AG09309 (cell line): ENCODE data around the gene CCDC74B.
"Not testable (repeated sequence)": the region's sequence is repeated elsewhere in the genome, so short reads cannot be mapped to it uniquely, and the experiment has no call there.

Experiments
- DNase-seq: peaks from one replicate; pipeline ENCODE4 v3.0.0-alpha.2; 2010; ENCODE audit warnings: low read depth
- H3K4me3 ChIP-seq: 2 replicates; pipeline ENCODE4 v1.5.1; 2011; ENCODE audit warnings: mild to moderate bottlenecking, low read depth, low read length, moderate library complexity; ENCODE audit not compliant: control insufficient read depth
- TF ChIP-seq, protein P1 (sequence below): IDR thresholded peaks from 2 replicates; pipeline ENCODE4 v1.5.1; 2011; ENCODE audit warnings: mild to moderate bottlenecking, low read depth, low read length, inconsistent platforms; ENCODE audit not compliant: insufficient read depth, control insufficient read depth; ENCODE audit errors: missing control alignments

CCDC74B gene

DNA sequence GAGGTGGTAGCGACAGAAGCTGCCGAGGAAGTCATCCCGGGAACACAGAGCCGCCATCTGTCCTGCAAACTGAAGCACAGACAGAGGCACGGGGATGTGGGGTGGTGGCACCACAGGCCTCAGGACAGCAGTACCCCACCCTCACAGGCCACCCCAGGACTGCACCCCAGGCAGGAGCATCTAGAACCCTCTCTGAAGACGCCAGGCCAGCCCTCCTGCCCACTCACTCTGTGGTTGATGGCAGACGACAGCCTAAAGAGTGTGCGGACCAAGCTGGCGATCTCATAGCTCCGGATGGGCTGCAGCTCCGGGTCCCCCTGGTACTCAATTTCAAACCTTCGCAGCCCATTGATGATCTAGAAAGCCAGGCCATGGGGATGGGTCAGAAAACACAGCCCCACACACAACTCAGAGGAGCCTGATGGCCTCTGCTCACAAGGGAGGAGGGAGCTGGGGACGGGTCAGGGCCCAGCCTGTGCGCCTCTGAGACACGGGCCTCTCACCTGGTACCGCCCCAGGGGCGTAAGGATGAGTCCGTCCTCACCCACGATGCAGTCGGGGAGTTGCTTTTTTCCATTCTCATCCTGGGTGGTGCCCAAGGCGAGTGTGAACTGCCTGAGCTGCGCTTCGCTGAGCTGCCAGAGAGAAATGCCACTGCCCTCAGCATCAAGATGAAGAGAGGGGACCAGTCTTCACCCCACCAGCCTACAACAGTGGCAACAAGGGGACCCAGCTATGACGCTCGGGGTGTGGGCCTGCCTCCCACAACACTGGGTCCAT lies 8.1 kb upstream of the CCDC74B start:
- no peak overlapping the region for H3K4me3 ChIP-seq
- no peak for DNase-seq
- TF ChIP-seq, protein P1, sequence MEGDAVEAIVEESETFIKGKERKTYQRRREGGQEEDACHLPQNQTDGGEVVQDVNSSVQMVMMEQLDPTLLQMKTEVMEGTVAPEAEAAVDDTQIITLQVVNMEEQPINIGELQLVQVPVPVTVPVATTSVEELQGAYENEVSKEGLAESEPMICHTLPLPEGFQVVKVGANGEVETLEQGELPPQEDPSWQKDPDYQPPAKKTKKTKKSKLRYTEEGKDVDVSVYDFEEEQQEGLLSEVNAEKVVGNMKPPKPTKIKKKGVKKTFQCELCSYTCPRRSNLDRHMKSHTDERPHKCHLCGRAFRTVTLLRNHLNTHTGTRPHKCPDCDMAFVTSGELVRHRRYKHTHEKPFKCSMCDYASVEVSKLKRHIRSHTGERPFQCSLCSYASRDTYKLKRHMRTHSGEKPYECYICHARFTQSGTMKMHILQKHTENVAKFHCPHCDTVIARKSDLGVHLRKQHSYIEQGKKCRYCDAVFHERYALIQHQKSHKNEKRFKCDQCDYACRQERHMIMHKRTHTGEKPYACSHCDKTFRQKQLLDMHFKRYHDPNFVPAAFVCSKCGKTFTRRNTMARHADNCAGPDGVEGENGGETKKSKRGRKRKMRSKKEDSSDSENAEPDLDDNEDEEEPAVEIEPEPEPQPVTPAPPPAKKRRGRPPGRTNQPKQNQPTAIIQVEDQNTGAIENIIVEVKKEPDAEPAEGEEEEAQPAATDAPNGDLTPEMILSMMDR, result no peak

DNA sequence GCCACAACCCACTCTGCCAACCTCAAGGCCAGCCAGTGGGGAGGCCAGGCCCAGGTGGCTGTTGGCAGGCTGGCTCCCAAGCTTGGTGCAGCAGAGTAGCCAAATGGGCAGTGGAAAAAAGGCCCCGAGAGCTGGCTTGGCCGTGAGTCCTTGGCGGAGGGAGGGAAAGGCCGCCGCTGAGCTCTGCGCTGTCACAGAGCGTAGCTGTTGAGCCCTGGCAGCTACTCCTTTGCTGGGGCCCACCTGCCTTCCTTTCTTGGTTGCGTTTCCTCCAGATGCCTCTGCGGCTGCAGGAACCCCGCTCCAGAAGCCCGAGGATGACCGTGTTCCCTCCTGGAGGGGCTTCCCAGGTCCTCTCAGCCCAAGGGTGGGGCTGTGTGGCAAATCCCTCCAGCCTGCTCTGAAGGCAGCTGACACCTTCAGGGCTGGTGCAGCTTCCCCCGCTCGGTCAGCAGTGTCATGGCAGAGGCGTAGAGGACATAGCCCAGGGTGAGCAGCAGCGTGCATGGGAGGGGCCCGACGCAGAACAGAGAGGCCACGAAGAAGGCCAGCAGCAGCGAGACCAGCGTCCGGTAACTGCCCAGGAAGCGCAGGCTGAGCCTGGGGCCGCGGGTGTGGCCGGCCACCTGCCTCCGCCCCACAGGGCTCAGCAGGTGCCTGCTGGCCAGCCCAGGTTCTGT lies 7.4 kb upstream of the CCDC74B start:
- DNase-seq, H3K4me3 ChIP-seq: not testable (repeated sequence)

DNA sequence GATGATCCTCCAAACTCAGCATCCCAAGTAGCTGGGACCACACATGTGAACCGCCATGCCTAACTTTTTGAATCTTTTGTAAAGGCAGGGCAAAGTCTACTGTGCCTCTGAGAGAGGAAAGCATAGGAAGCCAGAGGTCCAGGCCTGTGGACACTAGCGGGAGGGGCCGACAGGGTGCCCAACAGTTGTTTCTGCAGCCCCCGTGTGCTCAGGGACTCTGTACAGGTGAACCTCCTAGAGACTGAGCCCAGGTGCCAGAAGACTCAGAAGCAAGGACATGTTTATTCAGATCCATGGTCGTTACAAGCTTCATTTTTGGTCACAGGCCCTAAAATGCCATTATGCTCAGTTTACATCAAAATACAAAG lies 6.2 kb upstream of the CCDC74B start:
- DNase-seq, H3K4me3 ChIP-seq: not testable (repeated sequence)

DNA sequence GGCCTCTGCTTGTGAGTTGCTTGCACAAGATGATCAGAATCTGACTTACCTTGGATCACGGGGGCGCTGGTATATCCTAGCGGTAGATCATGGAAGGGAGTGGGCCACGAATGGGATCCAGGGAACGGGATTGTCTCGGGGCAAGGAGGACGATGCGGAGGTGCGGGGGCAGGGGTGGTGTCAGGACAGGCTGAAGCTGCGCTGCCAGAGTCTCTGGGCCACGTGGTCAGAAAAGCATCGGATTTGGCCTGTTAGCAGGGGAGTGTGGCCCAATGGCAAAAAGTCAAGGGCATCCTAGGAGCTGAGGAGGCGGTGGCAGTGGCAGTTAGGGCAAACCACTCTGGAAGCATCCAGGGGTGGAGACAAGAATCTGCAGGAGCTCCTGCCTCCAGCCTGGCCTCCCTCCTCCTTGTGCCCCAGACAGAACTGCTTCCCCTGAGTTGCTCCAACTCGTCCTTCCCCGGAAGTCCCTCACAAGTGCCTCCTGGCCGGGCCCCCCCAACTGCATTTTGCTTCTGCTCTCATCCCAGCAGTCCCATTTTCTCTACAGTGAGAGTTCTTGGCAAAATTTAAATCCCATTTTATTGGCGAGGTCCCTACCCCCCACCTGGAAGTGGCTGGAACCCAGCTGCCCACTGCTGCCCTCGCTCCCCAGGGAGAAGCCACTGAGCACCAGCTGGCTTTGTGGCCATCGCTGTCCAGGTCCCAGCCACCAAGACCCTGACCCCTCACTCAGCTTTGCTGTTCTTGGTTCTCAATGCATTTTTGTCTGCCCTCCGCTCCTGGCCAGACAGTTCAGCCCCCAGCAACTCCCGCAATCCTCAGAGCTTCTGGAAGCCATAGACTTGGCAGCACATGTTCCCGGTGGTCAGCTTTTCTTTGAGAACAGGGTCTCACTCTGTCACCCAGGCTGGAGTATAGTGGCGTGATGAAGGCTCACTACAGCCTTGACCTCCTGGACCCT lies 5.6 kb upstream of the CCDC74B start:
- TF ChIP-seq, protein P1, result no peak
- no peak overlapping the region for H3K4me3 ChIP-seq
- DNase-seq, result no peak

DNA sequence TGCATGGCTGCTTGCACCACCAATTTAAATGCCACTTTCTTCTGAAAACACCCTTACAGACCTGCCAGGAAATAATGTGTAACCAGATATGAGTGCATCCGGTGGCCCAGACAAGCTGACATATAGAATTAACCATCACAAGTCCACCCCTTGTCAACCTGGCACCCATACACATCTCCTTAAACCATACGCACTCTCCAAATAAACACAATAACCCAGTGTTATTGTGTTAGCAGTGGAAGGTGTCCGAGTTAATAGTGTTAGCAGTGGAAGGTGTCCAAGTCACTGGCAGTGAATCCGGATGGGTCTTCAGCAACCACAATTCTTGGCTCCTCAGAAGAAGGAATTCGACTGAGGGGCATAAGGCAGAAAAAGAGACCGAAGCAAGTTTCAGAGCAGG lies 3.6 kb upstream of the CCDC74B start:
- H3K4me3 ChIP-seq, DNase-seq: not testable (repeated sequence)

DNA sequence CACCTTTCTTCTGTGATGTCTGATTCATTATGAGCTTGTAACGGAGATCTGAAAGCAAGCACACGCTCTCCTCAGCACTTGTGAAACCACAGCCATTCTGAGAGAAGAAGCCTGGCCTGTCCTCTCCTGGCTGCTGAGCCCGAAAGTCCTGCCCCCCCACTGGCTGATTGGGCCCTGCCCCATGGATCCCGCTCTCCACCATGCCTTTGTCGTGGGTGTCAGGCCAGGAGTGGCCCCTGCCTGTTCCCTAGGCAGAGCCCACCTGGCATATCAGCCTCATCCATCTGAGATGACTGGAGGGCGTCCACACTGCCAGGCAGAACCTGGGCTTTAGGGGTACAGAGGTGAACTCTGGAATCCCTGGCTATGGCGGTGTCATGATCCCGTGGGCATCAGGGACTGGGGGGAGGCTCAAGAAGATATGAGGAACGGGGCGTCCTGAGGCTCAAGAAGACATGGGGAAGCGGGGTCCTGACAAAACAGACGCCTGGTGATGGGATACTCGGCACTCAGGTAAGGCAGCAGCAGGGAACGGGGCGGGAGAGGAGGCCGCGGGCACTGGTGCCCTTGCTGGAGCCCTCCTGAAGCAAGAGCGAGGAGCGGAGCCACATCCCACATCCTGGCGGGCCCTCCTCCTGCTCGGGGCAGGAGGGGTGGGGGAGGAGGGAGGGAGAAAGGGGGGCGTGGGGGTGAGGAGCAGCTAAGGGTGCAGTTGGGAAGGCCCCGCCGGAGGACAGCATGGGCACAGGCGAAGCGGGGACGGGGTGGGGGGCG lies 1.5 kb downstream of the CCDC74B start:
- DNase-seq, H3K4me3 ChIP-seq: not testable (repeated sequence)

DNA sequence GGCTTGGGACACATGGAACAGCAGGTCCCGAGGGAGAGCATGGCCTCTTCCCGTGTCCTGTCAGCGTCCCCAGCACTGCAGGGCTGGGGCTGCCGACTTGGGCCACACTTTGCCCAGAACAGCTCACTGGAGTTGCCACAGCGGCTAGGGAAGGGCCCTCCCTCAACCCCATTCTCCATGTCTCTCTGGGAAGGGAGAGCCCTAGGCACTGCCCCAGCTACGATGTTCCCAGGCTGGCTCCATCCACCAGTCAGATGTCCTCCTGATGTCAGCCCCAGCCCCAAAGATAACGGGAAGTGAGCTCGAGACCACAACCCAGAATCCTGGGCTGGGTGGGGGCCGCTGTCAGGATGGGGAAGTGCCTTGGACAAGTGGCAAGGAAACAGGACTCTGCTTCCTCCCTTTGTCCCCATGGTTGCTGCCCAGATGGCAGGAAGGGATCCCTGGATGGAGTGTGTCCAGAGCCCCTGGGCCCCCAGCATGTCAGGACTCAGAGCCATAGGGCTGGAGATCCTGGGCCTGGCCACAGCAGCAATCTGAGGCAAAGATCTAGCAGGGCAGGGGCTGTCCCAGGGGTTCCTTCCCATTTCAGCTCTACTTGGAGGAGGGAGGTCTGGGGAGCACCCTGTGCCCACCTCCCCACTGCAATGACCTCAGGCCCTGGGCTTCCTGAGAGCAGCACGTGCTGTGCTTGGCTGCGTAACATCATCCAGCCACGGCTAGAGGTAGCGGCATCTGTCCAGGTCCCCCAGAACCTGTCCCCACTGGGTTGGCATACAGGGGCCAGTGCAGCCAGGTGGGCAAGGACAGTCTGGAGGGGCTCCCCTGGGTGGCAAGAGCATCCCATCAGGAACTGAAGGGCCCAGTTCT lies 2.3 kb downstream of the CCDC74B start:
- not testable (repeated sequence) for DNase-seq

DNA sequence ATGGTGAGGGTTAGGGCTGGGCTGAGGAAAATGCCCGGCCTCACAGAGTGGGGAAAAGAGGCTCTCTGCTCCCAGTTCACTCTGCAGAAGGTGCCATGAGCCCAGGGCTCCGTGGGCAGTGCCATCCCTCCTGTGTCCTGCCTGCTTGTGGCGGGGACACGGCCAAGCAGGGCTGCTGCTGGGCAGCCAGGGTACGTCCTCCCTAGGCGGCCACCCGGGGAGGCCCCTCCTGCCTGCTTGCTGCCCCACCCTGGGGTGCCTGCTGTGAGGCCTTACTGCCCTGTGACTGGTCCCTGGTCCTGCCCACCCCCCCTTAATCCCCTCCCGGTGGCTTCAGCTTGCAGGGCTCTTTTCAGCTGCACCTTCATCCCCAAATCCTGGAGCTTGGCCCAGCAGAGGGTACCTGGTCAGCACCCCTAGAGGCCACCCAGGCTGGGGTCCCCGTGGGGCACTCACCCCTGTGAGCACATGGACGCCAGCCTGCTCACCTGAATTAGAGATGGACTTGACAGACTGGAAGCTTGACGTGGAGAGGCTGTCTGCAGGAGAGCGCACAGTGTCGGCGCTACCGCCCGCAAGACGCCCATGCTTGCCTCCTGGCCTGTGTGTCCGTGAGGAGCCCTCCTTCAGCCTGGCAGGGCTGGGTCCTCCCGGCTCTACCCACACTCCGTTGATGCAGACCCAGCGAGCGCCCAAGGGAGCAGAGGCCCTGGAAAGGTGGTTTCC lies 3.1 kb downstream of the CCDC74B start:
- not testable (repeated sequence) for H3K4me3 ChIP-seq, DNase-seq

More for the DNA sequence above, 2.3 kb downstream of the CCDC74B start:
- H3K4me3 ChIP-seq, result not testable (repeated sequence)

DNA sequence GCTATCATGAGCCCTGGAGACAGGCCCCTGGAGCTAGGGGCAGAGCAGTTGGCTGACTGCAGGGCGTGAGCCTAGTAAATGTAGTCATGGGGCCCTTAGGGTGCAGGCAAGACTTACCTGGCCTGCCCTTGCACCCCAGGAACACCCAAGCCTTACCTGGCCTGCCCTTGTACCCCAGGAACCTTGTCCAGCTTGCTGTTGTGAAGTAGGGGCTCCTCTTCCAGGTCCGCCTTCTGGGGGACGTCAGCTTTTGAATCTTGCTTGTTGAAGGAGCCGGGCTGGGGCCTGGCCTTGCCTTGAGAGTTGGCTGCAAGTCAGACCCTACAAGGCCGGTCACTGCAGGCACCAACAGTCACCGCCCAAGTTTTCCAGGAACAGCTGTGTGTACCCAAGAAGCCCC lies 3.9 kb downstream of the CCDC74B start:
- not testable (repeated sequence) for DNase-seq, H3K4me3 ChIP-seq

DNA sequence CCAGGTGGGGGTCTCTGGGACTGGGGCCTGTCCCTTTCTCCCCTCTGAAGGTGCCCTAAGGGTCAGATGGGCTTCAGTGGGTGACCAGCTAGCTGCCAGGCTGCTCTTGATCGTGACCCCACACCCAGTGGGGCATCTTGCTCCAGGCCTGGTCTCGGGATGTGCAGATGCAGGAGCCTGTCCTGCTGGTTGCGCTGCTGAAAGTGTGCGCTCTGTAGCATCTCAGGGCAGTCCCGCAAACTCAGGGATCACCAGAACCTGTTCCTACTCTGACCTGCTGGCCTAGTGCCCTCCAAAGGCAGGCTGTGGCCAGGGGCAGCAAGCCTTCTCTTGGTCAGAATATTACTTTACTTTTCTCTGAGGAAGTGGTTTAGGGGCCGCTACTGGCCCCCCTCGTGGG lies 4.4 kb downstream of the CCDC74B start:
- DNase-seq, H3K4me3 ChIP-seq: not testable (repeated sequence)

DNA sequence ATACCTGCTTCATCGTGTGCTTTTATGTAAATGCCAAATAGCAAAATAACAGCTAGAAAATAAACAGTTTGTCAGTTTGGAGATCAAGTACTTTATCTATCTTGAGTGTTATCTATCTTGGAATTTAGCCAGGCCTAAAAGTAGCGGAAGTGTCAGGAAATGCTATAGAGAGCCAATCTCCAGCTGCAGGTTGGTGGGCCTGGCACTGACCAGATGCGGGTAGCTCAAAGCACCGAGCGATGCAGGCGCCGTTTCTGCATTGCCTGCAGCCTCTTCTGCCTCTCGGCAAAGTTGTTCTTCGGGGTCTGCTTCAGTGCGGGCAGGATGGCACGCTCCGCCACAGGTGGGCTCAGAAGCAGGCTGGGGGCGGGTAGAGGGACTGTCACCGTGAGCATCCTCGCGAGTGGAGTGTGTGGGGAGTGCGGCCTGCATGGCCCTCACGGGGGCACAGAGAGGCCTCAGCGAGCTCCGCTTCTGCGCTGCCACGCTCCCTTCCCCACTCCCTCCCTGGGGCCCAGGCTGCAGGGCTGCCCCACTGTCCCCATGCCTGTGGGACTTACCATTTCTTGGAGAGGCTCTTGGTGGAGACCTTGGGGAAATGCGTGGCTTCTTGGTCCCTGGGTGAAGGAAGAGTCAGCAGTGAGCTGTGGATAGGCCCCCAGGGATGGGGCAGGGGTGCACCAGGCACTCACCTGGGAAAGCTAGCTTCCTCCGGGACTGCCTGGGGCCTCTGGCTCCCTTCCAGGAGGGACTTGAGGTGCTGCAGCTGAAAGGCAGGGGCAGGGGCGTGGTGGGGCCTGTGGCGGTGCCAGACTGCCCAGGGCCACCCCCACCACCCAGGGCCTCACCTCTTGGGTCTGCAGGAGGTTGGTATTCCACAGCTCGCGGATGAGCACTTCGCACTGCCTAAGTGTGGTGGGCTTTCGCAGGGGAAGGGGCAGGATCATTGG lies 5.3 kb downstream of the CCDC74B start:
- H3K4me3 ChIP-seq, DNase-seq: not testable (repeated sequence)

DNA sequence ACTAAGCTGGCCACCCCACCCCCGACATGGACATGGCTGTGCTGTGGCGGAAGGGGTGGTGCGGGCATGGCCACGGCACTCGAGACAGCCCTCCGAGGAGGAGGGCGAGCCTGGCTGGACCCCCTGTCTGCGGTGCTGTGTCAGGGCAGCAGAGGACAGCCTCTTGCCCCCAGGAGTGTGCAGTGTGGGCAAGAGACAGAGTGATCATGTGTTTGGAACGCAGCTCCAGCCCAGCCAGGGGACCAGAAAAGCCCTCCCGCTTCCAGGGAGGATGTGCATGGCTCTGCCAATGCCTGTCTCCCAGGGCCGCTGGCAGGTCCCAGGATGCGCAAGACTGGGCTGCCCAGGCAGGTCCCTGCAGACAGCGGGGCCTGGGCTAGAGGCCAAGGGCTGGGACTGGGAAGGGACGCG lies 6.1 kb downstream of the CCDC74B start:
- H3K4me3 ChIP-seq, result not testable (repeated sequence)

More for the DNA sequence above, 6.1 kb downstream of the CCDC74B start:
- not testable (repeated sequence) for DNase-seq
